Thoracic aorta (tissue), 2 donors: ENCODE data around the gene SPIB. TPM values are rescaled to one million over a fixed set of nuclear protein-coding genes. Genes with fewer than 3 reads are reported as not detected.
"Not testable (repeated sequence)": the region's sequence is repeated elsewhere in the genome, so short reads cannot be mapped to it uniquely, and the experiment has no call there.

Experiments used
- ATAC-seq: fragments of 150-250 bp; one replicate; pipeline ENCODE4 v1.8.0; 2017; ENCODE audit warnings: low read depth; ENCODE audit not compliant: insufficient number of reproducible peaks, low FRiP score
- DNase-seq: peaks from one replicate; pipeline ENCODE4 v3.0.0-alpha.2; 2020; ENCODE audit warnings: low spot score
- H3K27ac ChIP-seq, 2 donors: fragments of 200-600 bp; sonication (generic); 1 replicate in 1 of 2; 2 replicates in 1 of 2; pipeline ENCODE4 v1.5.1; 2016; ENCODE audit warnings: mild to moderate bottlenecking in 2 of 2, moderate library complexity in 2 of 2
- H3K27me3 ChIP-seq: fragments of 200-600 bp; sonication (generic); replicated peaks from 2 replicates; pipeline ENCODE4 v1.6.0; 2016; ENCODE audit warnings: mild to moderate bottlenecking; ENCODE audit not compliant: insufficient read depth
- H3K36me3 ChIP-seq: fragments of 200-600 bp; sonication (generic); one replicate; pipeline ENCODE4 v1.5.1; 2016
- H3K4me1 ChIP-seq, 2 donors: fragments of 200-600 bp; sonication (generic); 1 replicate in 1 of 2; 2 replicates in 1 of 2; pipeline versions ENCODE4 v1.5.1 to v1.6.0; 2016; ENCODE audit warnings: low read depth in 2 of 2, mild to moderate bottlenecking in 1 of 2; ENCODE audit not compliant: control insufficient read depth in 1 of 2
- H3K4me3 ChIP-seq: fragments of 200-600 bp; sonication (generic); 2 replicates; pipeline ENCODE4 v1.5.1; 2016; ENCODE audit warnings: mild to moderate bottlenecking
- H3K9me3 ChIP-seq: fragments of 200-600 bp; sonication (generic); 2 replicates; pipeline ENCODE4 v1.5.1; 2016
- total RNA-seq, 2 donors: library from RNA; depleted of rRNA; stranded (reverse); fragments of >200 nt; gene quantifications; one replicate each; pipeline versions ENCODE4 v1.1.0 to v1.2.3, GENCODE V29; 2016
- TF ChIP-seq, protein P1 (sequence below): fragments of 200-600 bp; sonication (generic); IDR thresholded peaks from one replicate; pipeline ENCODE4 v1.5.1; 2019; ENCODE audit warnings: antibody characterized with exemption

SPIB gene
- total RNA-seq, 2 donors from 2014 or later: not detected

DNA sequence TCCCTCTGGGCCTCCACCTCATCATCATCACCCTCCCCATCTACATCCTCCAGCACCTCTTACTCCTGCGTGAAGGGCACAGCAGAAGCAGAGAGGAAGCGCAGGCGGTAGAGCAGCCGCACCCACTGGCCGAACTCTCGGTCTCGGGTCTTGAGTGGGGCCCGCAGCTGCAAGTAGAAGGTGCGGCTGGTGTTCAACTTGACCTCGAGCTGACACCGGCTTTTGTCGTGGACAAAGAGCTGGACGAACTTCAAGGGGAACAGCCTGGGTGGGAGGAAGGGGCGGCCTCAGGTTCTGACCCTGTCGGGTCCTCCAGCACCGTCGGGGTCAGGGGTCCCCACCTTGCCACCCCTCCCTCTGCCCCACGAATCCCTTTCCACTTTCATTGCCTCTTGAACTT is 48.8 kb downstream of the SPIB start:
- no peaks in the 10 kb centered on the region for H3K27me3 ChIP-seq

DNA sequence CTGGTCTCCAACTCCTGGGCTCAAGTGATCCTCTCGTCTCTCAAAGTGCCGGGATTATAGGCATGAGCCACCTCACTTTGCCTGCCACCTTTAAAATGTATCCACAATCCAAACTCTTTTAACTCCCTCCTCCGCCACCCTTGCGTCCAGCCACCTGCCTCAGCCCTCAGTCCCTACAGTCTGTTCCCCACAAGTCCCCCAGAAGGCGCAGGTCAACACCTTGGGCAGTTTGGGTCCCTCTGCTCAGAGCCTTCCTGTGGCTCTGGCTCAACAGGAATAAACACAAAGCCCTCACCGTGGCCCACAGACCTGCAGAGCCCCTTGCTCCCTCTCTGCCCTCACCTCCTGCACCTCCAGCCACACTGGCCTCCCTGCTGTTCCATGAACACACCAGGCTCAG is 50.1 kb downstream of the SPIB start:
- no peak for ATAC-seq
- no peak for DNase-seq
- Histone ChIP-seq H3K36me3 (no peaks in the 10 kb centered on the region), H3K4me3 (no peak overlapping the region), H3K27ac (no peak overlapping the region), H3K27me3 (no peaks in the 10 kb centered on the region), H3K4me1 (no peaks in the 10 kb centered on the region), H3K9me3 (no peaks in the 10 kb centered on the region)
- TF ChIP-seq, protein P1, sequence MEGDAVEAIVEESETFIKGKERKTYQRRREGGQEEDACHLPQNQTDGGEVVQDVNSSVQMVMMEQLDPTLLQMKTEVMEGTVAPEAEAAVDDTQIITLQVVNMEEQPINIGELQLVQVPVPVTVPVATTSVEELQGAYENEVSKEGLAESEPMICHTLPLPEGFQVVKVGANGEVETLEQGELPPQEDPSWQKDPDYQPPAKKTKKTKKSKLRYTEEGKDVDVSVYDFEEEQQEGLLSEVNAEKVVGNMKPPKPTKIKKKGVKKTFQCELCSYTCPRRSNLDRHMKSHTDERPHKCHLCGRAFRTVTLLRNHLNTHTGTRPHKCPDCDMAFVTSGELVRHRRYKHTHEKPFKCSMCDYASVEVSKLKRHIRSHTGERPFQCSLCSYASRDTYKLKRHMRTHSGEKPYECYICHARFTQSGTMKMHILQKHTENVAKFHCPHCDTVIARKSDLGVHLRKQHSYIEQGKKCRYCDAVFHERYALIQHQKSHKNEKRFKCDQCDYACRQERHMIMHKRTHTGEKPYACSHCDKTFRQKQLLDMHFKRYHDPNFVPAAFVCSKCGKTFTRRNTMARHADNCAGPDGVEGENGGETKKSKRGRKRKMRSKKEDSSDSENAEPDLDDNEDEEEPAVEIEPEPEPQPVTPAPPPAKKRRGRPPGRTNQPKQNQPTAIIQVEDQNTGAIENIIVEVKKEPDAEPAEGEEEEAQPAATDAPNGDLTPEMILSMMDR: no peak

More for the DNA sequence above, 48.8 kb downstream of the SPIB start:
- H3K36me3 ChIP-seq: no peaks in the 10 kb centered on the region
- DNase-seq (no peak), ATAC-seq (no peak)
- H3K9me3 ChIP-seq: no peaks in the 10 kb centered on the region
- H3K27ac ChIP-seq: no peak overlapping the region
- H3K4me1 ChIP-seq: no peaks in the 10 kb centered on the region
- TF ChIP-seq, protein P1: no peak
- H3K4me3 ChIP-seq: no peak overlapping the region

DNA sequence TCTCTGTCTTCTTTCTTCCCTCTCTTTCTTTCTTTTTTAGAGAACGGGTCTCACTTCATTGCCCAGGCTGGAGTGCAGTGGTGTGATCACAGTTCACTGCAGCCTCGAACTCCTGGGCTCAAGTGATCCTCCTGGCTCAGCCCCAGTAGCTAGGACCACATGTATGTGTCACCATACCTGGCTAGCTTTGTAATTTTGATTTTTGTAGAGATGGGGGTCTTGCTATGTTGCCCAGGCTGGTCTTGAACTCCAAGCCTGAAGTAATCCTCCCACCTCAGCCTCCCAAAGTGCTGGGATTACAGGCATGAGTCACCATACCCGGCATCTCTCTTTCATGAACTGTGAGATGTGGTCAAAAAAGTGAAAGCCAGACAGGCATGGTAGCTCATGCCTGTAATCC is 54.6 kb downstream of the SPIB start:
- not testable (repeated sequence) for H3K27ac ChIP-seq, H3K36me3 ChIP-seq, DNase-seq, H3K4me3 ChIP-seq, H3K9me3 ChIP-seq, ATAC-seq, H3K27me3 ChIP-seq
- peaks cover 8 to 16% of the 10 kb centered on the region in 2 donors for H3K4me1 ChIP-seq

DNA sequence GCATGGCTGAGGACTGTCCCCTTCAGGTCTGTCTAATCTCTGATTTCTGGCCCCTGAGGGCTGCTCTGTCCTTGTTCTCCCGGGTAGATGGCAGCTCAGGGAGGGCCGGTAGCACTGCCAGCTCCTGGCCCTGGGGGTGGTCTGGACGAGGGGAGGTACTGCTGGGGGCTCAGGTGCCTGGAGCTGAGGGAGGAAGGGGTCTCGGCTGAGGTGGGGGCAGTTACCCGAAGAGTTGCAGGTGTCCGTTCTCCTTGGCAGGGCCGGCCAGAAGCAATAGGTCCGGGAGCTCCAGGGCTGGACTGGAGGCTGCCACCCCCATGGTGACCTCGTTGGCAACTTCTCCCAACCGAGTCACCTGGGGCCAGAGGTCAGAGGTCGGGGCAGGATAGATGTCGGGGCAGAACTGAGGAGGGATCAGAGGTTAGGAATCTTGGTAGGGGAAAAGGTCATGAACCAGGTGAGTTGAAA is 56.4 kb downstream of the SPIB start:
- DNase-seq (no peak), ATAC-seq (no peak)
- no peak overlapping the region for H3K27ac ChIP-seq
- H3K27me3 ChIP-seq: no peaks in the 10 kb centered on the region
- no peak overlapping the region for H3K4me3 ChIP-seq
- peaks cover 10% of the 10 kb centered on the region for H3K36me3 ChIP-seq
- TF ChIP-seq, protein P1: no peak
- peaks cover 8 to 17% of the 10 kb centered on the region in 2 donors for H3K4me1 ChIP-seq
- H3K9me3 ChIP-seq: no peaks in the 10 kb centered on the region

DNA sequence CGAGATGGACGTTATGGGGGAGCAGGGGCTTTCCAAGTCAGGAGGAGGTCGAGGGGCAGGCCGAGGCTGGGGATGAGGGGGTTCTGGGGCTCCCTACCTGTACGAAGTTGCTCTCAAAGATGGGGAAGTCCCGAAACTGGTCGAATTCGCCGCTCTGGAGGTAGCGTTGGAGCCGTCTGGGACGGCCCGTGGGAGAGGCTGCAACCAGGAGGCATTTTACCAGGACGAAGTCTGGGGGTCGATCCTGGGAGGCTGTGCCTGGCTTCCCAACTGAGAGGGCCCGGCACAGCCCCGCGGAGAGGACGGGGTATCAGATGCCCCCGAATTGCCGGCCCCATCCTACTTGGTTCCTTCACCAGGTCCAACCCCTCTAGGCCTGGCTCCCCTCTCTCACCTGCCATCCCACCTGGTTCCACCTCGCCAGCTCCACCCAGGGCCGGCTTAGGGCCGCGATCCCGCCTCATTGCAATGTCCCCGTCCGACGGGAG is 57.0 kb downstream of the SPIB start:
- DNase-seq (no peak), ATAC-seq (no peak)
- H3K4me3 ChIP-seq: peak overlapping the region; percentile 97
- H3K27ac ChIP-seq: no peak overlapping the region
- H3K27me3 ChIP-seq: no peaks in the 10 kb centered on the region
- peaks cover 17% of the 10 kb centered on the region for H3K36me3 ChIP-seq
- H3K9me3 ChIP-seq: no peaks in the 10 kb centered on the region
- TF ChIP-seq, protein P1: no peak
- peaks cover 8 to 17% of the 10 kb centered on the region in 2 donors for H3K4me1 ChIP-seq
